Stimulated activated CD8-positive, alpha-beta memory T cell treated with anti-CD3 and anti-CD28 coated beads, Interleukin-4, amount 100 ng/mL, for 24 hours (primary cell): ENCODE data around the gene ILF3.

Source experiments
- DNase-seq: peaks from one replicate; pipeline ENCODE4 v3.0.0-alpha.2; 2020; ENCODE audit warnings: low read depth

Gene ILF3

GRCh38 chr19:10653732-10654609 is at the start of gene ILF3:
TSS of gene ILF3 (plus strand) at chr19:10654346. CDS start at chr19:10670606, 16,260 bp downstream.
- peak; percentile 99 for DNase-seq

GRCh38 chr19:10604460-10604980 is 49.6 kb upstream of the ILF3 start:
- no peak for DNase-seq

GRCh38 chr19:10611907-10612306 is 42.2 kb upstream of the ILF3 start:
- DNase-seq, result no peak

GRCh38 chr19:10612499-10613119 is 41.5 kb upstream of the ILF3 start:
- no peak for DNase-seq

GRCh38 chr19:10615429-10616023 is 38.6 kb upstream of the ILF3 start:
- no peak for DNase-seq

- DNase-seq, result no peak
These were observed 36.6 kb upstream of the ILF3 start for GRCh38 chr19:10617409-10618121.

- no peak for DNase-seq
These were observed 35.3 kb upstream of the ILF3 start for GRCh38 chr19:10618846-10619245.

- DNase-seq, result no peak
These were observed 33.4 kb upstream of the ILF3 start for GRCh38 chr19:10620786-10621185.

- DNase-seq, result no peak
These were observed 32.2 kb upstream of the ILF3 start for GRCh38 chr19:10621966-10622365.

- no peak for DNase-seq
These were observed 29.6 kb upstream of the ILF3 start for GRCh38 chr19:10624585-10624984.

- DNase-seq, result no peak
These were observed 29.0 kb upstream of the ILF3 start, which contains the start of gene SLC44A2 for GRCh38 chr19:10625003-10625761. TSS of gene SLC44A2 (plus strand) at chr19:10625553. CDS start at chr19:10625634, 81 bp downstream.

GRCh38 chr19:10625762-10626138 is 28.4 kb upstream of the ILF3 start:
- DNase-seq, result no peak

GRCh38 chr19:10631874-10632273 is 22.3 kb upstream of the ILF3 start:
- DNase-seq, result no peak

GRCh38 chr19:10634430-10634829 is 19.7 kb upstream of the ILF3 start:
- no peak for DNase-seq

GRCh38 chr19:10634963-10635362 is 19.2 kb upstream of the ILF3 start:
- DNase-seq, result no peak

GRCh38 chr19:10636304-10636972 is 17.7 kb upstream of the ILF3 start:
- no peak for DNase-seq

GRCh38 chr19:10637894-10638293 is 16.3 kb upstream of the ILF3 start:
- no peak for DNase-seq

- no peak for DNase-seq
These were observed 14.3 kb upstream of the ILF3 start for GRCh38 chr19:10639836-10640235.

- DNase-seq, result no peak
These were observed 13.8 kb upstream of the ILF3 start for GRCh38 chr19:10640361-10640760.

- no peak for DNase-seq
These were observed 12.9 kb upstream of the ILF3 start for GRCh38 chr19:10641248-10641647.
